Vagina (tissue), 2 donors: ENCODE data around the gene ACTL7A. TPM values are rescaled to one million over a fixed set of nuclear protein-coding genes. Genes with fewer than 3 reads are reported as not detected.

ENCODE experiments used
- DNase-seq, 2 donors: peaks; one replicate each; pipeline ENCODE4 v3.0.0-alpha.2; 2017; ENCODE audit errors: extremely low spot score in 2 of 2
- H3K27ac ChIP-seq: fragments of 200-600 bp; sonication (generic); one replicate; pipeline ENCODE4 v1.5.1; 2019
- H3K27me3 ChIP-seq: fragments of 200-600 bp; sonication (generic); one replicate; pipeline ENCODE4 v1.5.1; 2019
- H3K36me3 ChIP-seq, 2 donors: fragments of 200-600 bp; sonication (generic); one replicate each; pipeline ENCODE4 v1.5.1; 2017 to 2019
- H3K4me1 ChIP-seq: fragments of 200-600 bp; sonication (generic); one replicate; pipeline ENCODE4 v1.5.1; 2019
- H3K4me3 ChIP-seq, 2 donors: fragments of 200-600 bp; sonication (generic); 1 replicate in 1 of 2; 2 replicates in 1 of 2; pipeline ENCODE4 v1.5.1; 2016 to 2019
- H3K9me3 ChIP-seq: fragments of 200-600 bp; sonication (generic); one replicate; pipeline ENCODE4 v1.5.1; 2019
- POLR2A ChIP-seq, 2 donors: fragments of 450-650 bp; IDR thresholded peaks; one replicate each; pipeline ENCODE4 v1.6.1; 2017; ENCODE audit warnings: antibody characterized with exemption in 2 of 2, mild to moderate bottlenecking in 2 of 2, moderate library complexity in 2 of 2
- POLR2AphosphoS5 ChIP-seq, 2 donors: sonication (generic); formaldehyde crosslinking; IDR thresholded peaks; one replicate each; pipeline ENCODE4 v1.9.0; 2017; ENCODE audit warnings: antibody characterized with exemption in 2 of 2, mild to moderate bottlenecking in 2 of 2, low read depth in 1 of 2; ENCODE audit not compliant: insufficient read depth in 1 of 2
- intact Hi-C: fragments of 100-400 bp; cut with DNase I; formaldehyde crosslinking; loops from one replicate; pipeline ENCODE4 v1.15.1; 2023
- total RNA-seq: library from RNA; depleted of rRNA; stranded (reverse); fragments of >200 nt; gene quantifications from one replicate; pipeline ENCODE4 v1.2.3, GENCODE V29; 2016
- TF ChIP-seq, protein P1 (sequence below), 3 experiments: fragments of 450-650 bp in 2 of 3; fragments of 200-600 bp in 1 of 3; sonication (generic) in 1 of 3; IDR thresholded peaks; one replicate each; pipeline ENCODE4 v1.5.1; 2017 to 2019; ENCODE audit warnings: antibody characterized with exemption in 3 of 3, mild to moderate bottlenecking in 2 of 3, moderate library complexity in 2 of 3

The ACTL7A gene
- total RNA-seq, 1 donor from 2014 or later: not detected

DNA sequence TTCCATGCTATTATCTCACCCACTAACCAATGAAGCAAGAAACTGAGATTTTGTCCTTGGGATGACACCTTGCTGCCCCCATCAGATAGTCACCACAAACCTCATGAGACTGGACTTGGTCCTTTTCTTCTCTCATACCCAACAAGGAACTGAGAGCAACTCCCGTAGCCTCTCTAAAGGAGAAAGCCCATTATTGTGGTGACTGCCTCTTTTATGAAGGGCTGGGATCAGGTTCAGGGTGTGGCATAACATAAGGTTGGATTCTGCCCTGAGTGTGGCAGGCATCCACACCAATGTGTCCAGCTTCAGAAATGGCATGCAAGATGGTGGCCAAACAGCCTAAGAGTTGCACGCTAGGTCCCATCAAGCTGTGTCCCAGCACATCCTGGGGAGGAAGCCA lies 1.3 kb upstream of the ACTL7A start:
- TF ChIP-seq, protein P1, sequence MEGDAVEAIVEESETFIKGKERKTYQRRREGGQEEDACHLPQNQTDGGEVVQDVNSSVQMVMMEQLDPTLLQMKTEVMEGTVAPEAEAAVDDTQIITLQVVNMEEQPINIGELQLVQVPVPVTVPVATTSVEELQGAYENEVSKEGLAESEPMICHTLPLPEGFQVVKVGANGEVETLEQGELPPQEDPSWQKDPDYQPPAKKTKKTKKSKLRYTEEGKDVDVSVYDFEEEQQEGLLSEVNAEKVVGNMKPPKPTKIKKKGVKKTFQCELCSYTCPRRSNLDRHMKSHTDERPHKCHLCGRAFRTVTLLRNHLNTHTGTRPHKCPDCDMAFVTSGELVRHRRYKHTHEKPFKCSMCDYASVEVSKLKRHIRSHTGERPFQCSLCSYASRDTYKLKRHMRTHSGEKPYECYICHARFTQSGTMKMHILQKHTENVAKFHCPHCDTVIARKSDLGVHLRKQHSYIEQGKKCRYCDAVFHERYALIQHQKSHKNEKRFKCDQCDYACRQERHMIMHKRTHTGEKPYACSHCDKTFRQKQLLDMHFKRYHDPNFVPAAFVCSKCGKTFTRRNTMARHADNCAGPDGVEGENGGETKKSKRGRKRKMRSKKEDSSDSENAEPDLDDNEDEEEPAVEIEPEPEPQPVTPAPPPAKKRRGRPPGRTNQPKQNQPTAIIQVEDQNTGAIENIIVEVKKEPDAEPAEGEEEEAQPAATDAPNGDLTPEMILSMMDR (IDR thresholded peaks at IDR 0.05): no peak
- TF ChIP-seq POLR2A (IDR thresholded peaks at IDR 0.05): no peak
- no peak for DNase-seq
- Histone ChIP-seq H3K27me3 (no peaks in the 10 kb centered on the region), H3K4me1 (no peaks in the 10 kb centered on the region), H3K27ac (no peak overlapping the region), H3K4me3 (no peak overlapping the region), H3K9me3 (no peaks in the 10 kb centered on the region), H3K36me3 (no peaks in the 10 kb centered on the region)
- intact Hi-C loops: no loop called here

DNA sequence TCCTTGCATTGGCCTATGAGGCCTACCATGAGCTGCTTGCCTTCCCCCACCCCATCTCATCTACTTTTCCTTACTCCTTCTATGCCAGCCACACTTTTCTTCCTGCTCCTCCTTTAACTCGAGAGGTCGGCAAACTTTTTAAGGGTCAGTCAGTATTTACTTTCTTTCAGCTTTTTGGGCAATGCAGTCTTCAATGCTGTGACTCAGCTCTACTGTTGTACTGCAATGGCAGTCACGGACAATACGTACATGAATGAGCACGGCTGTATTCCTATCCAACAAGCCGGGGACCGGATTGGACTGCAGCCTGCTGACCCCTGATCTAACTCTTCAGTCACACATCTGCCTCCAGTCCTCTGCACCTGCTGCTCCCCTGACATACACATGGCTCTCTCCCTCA lies 602 bp upstream of the ACTL7A start:
- Histone ChIP-seq H3K9me3 (no peaks in the 10 kb centered on the region), H3K27me3 (no peaks in the 10 kb centered on the region), H3K4me3 (no peak overlapping the region), H3K27ac (no peak overlapping the region), H3K4me1 (no peaks in the 10 kb centered on the region), H3K36me3 (no peaks in the 10 kb centered on the region)
- no peak for DNase-seq
- TF ChIP-seq, protein P1 (IDR thresholded peaks at IDR 0.05): no peak
- TF ChIP-seq POLR2A (IDR thresholded peaks at IDR 0.05) (no peak), POLR2AphosphoS5 (IDR thresholded peaks at IDR 0.05; ENCODE audit: insufficient read depth in 1 of 2, low read depth in 1 of 2) (no peak)
- intact Hi-C loops: no loop called here

DNA sequence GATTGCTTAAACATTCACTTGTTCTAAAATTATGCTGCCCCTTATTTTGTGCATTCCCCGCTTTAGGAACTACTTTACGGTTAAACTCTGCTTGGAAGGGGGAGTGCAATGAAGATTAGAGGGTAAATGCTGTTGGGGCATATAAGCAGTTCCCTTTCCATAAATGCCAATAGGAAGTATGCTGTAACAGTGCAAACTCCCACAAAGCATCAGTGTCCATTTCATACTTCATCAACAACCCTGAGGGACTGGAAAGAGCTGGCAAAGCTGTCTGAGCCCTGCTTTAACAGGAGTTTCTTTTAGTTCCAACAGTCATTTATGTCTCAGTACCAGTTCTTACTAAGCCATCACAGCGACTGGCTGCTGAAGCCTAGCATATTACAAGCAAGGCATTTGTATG lies 1.8 kb downstream of the ACTL7A start:
- H3K27me3 ChIP-seq: no peaks in the 10 kb centered on the region
- TF ChIP-seq POLR2AphosphoS5 (IDR thresholded peaks at IDR 0.05; ENCODE audit: insufficient read depth in 1 of 2, low read depth in 1 of 2): no peak
- TF ChIP-seq, protein P1 (IDR thresholded peaks at IDR 0.05): no peak
- TF ChIP-seq POLR2A (IDR thresholded peaks at IDR 0.05): no peak
- H3K4me1 ChIP-seq: no peaks in the 10 kb centered on the region
- intact Hi-C loops: no loop called here
- no peak overlapping the region for H3K27ac ChIP-seq
- DNase-seq: no peak
- H3K4me3 ChIP-seq: no peak overlapping the region
- no peaks in the 10 kb centered on the region for H3K9me3 ChIP-seq
- H3K36me3 ChIP-seq: peaks cover 0 to 5% of the 10 kb centered on the region in 2 donors

DNA sequence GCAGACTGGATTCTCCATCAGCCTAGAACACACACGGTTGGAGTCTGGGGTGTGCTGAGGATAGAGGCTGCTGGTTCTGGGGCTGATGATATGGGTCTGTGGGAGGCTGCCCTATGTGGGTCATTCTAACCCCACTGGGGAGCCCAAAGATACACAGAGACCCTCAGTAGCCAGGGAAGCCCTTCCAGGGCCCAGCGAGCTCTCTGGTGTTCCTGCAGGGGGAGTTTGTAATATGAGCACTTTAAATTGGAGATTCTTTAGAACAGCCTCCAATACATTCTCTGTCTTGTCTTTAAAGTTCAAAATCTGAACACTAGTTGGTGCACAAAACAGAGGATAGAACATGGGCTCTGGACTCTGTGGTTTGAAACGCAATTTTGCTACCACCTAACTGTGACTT lies 2.4 kb downstream of the ACTL7A start:
- H3K36me3 ChIP-seq: peaks cover 0 to 5% of the 10 kb centered on the region in 2 donors
- H3K4me3 ChIP-seq: no peak overlapping the region
- no peak for TF ChIP-seq POLR2AphosphoS5 (IDR thresholded peaks at IDR 0.05; ENCODE audit: insufficient read depth in 1 of 2, low read depth in 1 of 2)
- no peak overlapping the region for H3K27ac ChIP-seq
- no peak for DNase-seq
- no peaks in the 10 kb centered on the region for H3K27me3 ChIP-seq
- H3K4me1 ChIP-seq: no peaks in the 10 kb centered on the region
- intact Hi-C loops: no loop called here
- no peaks in the 10 kb centered on the region for H3K9me3 ChIP-seq

DNA sequence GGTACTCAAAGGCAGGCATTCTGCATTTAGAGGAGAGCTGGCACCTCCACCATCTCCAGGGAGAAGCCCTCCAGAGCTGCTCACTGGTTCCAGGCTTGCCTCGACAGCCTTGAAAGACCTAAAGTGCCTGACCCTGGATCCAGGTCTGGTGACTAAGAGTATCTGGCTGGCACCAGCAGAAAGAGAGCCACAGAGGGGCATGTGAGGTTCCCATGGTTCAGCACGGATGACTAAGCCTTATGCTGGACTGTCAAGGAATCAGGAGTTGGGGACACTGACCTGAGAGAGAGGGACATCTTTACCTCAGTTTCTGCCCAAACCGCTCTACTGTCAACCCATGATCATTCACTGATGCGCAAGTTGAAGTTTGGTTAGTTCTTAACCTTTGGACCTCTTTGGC lies 3.0 kb downstream of the ACTL7A start:
- DNase-seq: no peak
- intact Hi-C loops: no loop called here
- Histone ChIP-seq H3K9me3 (no peaks in the 10 kb centered on the region), H3K27me3 (no peaks in the 10 kb centered on the region), H3K36me3 (peaks cover 0 to 5% of the 10 kb centered on the region in 2 donors), H3K4me1 (no peaks in the 10 kb centered on the region), H3K27ac (no peak overlapping the region), H3K4me3 (no peak overlapping the region)
- no peak for TF ChIP-seq POLR2A (IDR thresholded peaks at IDR 0.05)
- TF ChIP-seq, protein P1 (IDR thresholded peaks at IDR 0.05): no peak
- no peak for TF ChIP-seq POLR2AphosphoS5 (IDR thresholded peaks at IDR 0.05; ENCODE audit: insufficient read depth in 1 of 2, low read depth in 1 of 2)

DNA sequence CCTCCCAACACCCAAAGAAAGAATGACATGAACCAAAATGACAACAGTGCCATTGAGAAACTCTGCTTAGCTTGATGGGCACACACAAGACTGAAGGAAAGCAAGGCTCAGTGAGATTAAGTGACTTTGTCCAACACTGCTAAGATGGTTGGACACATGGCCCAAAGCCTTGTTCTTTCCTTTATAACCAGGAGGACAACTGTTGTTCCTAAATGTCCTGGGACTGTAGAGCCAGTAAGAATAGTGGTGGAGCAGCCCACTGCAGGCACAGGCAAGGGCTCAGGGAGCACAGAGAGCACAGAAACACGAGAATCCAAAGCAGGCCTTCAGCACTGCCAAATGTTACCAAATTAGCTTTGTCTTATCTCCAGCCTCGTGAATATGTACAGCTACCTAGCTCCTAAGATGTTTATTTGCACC lies 3.9 kb downstream of the ACTL7A start:
- no peak for DNase-seq
- TF ChIP-seq POLR2A (IDR thresholded peaks at IDR 0.05) (no peak), POLR2AphosphoS5 (IDR thresholded peaks at IDR 0.05; ENCODE audit: insufficient read depth in 1 of 2, low read depth in 1 of 2) (no peak)
- TF ChIP-seq, protein P1 (IDR thresholded peaks at IDR 0.05): no peak
- intact Hi-C loops: no loop called here
- Histone ChIP-seq H3K9me3 (no peaks in the 10 kb centered on the region), H3K27me3 (no peaks in the 10 kb centered on the region), H3K27ac (no peak overlapping the region), H3K4me3 (no peak overlapping the region), H3K4me1 (no peaks in the 10 kb centered on the region), H3K36me3 (peaks cover 0 to 12% of the 10 kb centered on the region in 2 donors)
